BJ (cell line): ENCODE data around the gene C1QTNF12. TPM values are rescaled to one million over a fixed set of nuclear protein-coding genes. Genes with fewer than 3 reads are reported as not detected.

Experiments
- CTCF ChIA-PET: fragments of 350-600 bp; formaldehyde crosslinking; extraction: SDS; loops from one replicate; lab custom pipeline; 2021; ENCODE audit warnings: antibody characterized with exemption, inconsistent platforms; lab: Yijun Ruan, JAX
- POLR2A ChIA-PET: fragments of 300-600 bp; sonication (Branson Sonifier 250); formaldehyde crosslinking; extraction: SDS; loops from one replicate; lab custom pipeline; 2021; ENCODE audit warnings: antibody characterized with exemption; lab: Charles Lee
- DNase-seq: peaks from one replicate; pipeline ENCODE4 v3.0.0-alpha.2; 2011; ENCODE audit warnings: low read depth
- H3K27me3 ChIP-seq: 2 replicates; pipeline ENCODE4 v1.6.0; 2011; ENCODE audit warnings: low read length; ENCODE audit not compliant: control insufficient read depth, insufficient read depth
- H3K36me3 ChIP-seq: 2 replicates; pipeline ENCODE4 v1.5.1; 2011; ENCODE audit warnings: low read length; ENCODE audit not compliant: control insufficient read depth, insufficient read depth
- H3K4me3 ChIP-seq: 2 replicates; pipeline ENCODE4 v1.5.1; 2011; ENCODE audit warnings: low read depth, mild to moderate bottlenecking, control low read depth, low read length
- polyA minus RNA-seq: library from RNA; depleted of rRNA, polyadenylated mRNA; stranded (reverse); fragments of >200 nt; gene quantifications from 2 replicates; pipeline ENCODE4 v1.2.3, GENCODE V29; 2011; rRNA and poly(A)+ RNA removed
- polyA plus RNA-seq: library from polyadenylated mRNA; depleted of rRNA; stranded (reverse); fragments of >200 nt; gene quantifications from 2 replicates; pipeline ENCODE4 v1.2.3, GENCODE V29; 2011; rRNA removed
- TF ChIP-seq, protein P1 (sequence below): IDR thresholded peaks from 2 replicates; pipeline ENCODE4 v1.5.1; 2011; ENCODE audit warnings: low read depth, mild to moderate bottlenecking, control low read depth, inconsistent platforms, low read length, moderate library complexity; ENCODE audit not compliant: insufficient read depth

Gene C1QTNF12
- polyA plus RNA-seq (0.42 and 0.43 TPM in 2 replicates), polyA minus RNA-seq (not detected in 2 replicates)

DNA sequence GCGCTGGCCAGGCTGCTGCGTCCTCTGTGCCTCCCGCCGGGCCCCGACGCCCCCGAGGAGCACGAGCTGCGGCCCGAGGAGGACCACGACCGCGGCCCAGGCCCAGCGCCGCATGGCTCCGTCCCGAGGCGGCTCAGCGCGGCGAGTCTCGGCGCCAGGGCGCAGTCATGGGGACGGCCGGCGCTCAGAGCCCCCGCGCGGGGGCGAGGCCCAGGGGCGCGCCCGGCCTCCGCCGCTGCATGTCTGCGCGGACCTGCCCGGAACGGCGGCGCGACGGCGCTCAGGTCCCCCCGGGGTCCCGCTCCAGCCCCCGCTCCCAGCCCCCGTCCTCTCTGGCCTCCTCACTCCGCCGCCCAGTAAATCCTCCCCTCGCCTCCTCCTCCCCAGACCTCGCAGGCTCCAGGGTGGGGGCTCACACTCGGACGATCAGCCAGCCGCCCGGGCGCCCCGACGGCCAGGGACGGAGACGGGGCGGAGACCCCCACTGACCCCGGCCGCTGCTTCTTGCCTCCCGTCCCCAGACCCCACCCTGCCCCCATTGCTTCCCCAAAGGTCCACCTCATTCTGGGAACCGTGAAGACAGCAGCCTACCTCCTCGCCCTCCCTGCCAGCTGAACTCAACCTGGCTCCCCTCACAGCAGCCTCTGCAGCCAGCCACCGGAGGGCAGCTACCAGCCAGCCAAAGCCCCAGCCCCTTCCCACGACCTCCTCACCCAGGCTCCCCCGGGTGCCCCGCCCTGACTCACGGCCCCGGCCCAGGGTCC is at the start of gene C1QTNF12:
TSS of gene C1QTNF12 (minus strand) at position 146 of the 764 bp plus-strand sequence. CDS start at position 114, 32 bp downstream.
- ChIA-PET CTCF (interaction anchor here (2.5 kb wide), 1 partner anchor 125 kb away, joined by 10 read pairs; no protein-coding TSS in a partner anchor), POLR2A (no interaction called here)
- H3K27me3 ChIP-seq, result no peaks in the 10 kb centered on the region
- H3K36me3 ChIP-seq, result peaks cover 1% of the 10 kb centered on the region; the same call in 1 of the 2 replicates
- TF ChIP-seq, protein P1, sequence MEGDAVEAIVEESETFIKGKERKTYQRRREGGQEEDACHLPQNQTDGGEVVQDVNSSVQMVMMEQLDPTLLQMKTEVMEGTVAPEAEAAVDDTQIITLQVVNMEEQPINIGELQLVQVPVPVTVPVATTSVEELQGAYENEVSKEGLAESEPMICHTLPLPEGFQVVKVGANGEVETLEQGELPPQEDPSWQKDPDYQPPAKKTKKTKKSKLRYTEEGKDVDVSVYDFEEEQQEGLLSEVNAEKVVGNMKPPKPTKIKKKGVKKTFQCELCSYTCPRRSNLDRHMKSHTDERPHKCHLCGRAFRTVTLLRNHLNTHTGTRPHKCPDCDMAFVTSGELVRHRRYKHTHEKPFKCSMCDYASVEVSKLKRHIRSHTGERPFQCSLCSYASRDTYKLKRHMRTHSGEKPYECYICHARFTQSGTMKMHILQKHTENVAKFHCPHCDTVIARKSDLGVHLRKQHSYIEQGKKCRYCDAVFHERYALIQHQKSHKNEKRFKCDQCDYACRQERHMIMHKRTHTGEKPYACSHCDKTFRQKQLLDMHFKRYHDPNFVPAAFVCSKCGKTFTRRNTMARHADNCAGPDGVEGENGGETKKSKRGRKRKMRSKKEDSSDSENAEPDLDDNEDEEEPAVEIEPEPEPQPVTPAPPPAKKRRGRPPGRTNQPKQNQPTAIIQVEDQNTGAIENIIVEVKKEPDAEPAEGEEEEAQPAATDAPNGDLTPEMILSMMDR, result no peak
- no peak for DNase-seq
- no peak within 1 kb of the TSS for H3K4me3 ChIP-seq

- POLR2A ChIA-PET, result no interaction called here
- TF ChIP-seq, protein P1, result no peak
- CTCF ChIA-PET, result interaction anchor here (0.7 to 1.5 kb wide), 3 partner anchors 12 to 173 kb away, joined by 3 to 4 read pairs (median 3); no protein-coding TSS in a partner anchor
Observed at GRCh38 chr1:1295154-1295923, 48.8 kb upstream of the C1QTNF12 start.

GRCh38 chr1:1294250-1294890 is 47.8 kb upstream of the C1QTNF12 start:
- ChIA-PET POLR2A (no interaction called here), CTCF (no interaction called here)
- Histone ChIP-seq H3K4me3 (no peak overlapping the region), H3K27me3 (no peaks in the 10 kb centered on the region), H3K36me3 (peaks cover 18% of the 10 kb centered on the region)
- TF ChIP-seq, protein P1, result no peak
- no peak for DNase-seq

More at GRCh38 chr1:1295154-1295923, 48.8 kb upstream of the C1QTNF12 start:
- H3K4me3 ChIP-seq, result no peak overlapping the region
- no peak for DNase-seq
- H3K36me3 ChIP-seq, result peaks cover 20% of the 10 kb centered on the region
- H3K27me3 ChIP-seq, result no peaks in the 10 kb centered on the region

GRCh38 chr1:1293263-1294249 is 47.0 kb upstream of the C1QTNF12 start:
- Histone ChIP-seq H3K27me3 (no peaks in the 10 kb centered on the region), H3K4me3 (no peak overlapping the region), H3K36me3 (peaks cover 17% of the 10 kb centered on the region)
- DNase-seq, result no peak
- TF ChIP-seq, protein P1, result no peak
- CTCF ChIA-PET, result interaction anchor here (3.9 kb wide), 1 partner anchor 173 kb away, joined by 76 read pairs; no protein-coding TSS in a partner anchor
- POLR2A ChIA-PET, result no interaction called here
